GM19463 (cell line): ENCODE results near the gene PCNP.
"Not testable (repeated sequence)": the region's sequence is repeated elsewhere in the genome, so short reads cannot be mapped to it uniquely, and the experiment has no call there.

Experiments used
- ATAC-seq: cut with Tn5 transposase; IDR thresholded peaks from one replicate; pipeline ENCODE4 v1.9.1; 2021; ENCODE audit warnings: mild to moderate bottlenecking, moderate library complexity; ENCODE audit not compliant: unreplicated experiment

Gene PCNP

GRCh38 chr3:101561630-101562328, 12.2 kb upstream of the PCNP start, which contains the start of gene TRMT10C:
Gene TRMT10C (plus strand): TSS chr3:101561868. CDS start chr3:101564782, 2,914 bp downstream.
- peak; percentile 99 for ATAC-seq

DNA sequence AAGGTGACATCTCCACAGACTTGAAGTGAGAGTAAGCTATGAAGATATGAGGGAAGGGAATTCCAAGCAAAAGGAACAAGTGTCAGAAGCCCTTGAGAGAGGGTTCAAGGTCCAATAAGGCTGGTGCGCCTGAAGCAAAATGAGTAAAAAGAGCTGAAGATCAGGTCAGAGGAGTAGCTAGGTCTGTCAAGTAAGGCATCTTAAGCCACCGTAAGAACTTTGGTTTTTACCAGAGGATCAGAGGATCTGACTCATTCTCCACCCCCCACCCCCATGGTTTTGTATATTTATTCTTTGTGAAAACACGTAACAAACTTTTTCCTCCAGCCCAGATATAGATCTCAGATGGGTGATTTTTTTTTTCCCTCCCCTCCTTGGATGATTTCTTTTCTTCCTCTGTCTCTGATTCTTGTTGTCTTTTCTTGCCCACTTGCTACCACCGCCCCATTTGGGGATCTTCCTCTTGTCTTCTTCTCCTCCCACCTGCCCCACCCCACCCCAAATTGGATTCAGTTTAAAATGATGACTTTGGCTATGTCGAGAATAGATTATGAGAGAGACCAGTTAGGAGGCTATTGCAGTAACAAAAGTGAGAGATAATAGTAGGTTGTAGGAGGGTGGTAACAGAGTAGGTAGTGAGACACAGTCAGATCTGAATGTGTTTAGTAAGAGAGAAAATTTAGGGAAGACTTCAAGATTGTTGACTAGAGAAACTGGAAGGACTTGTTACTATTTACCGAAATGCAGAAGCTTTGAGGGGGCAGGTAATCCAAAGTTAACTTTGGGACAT, 6.3 kb upstream of the PCNP start:
- ATAC-seq, result no peak

DNA sequence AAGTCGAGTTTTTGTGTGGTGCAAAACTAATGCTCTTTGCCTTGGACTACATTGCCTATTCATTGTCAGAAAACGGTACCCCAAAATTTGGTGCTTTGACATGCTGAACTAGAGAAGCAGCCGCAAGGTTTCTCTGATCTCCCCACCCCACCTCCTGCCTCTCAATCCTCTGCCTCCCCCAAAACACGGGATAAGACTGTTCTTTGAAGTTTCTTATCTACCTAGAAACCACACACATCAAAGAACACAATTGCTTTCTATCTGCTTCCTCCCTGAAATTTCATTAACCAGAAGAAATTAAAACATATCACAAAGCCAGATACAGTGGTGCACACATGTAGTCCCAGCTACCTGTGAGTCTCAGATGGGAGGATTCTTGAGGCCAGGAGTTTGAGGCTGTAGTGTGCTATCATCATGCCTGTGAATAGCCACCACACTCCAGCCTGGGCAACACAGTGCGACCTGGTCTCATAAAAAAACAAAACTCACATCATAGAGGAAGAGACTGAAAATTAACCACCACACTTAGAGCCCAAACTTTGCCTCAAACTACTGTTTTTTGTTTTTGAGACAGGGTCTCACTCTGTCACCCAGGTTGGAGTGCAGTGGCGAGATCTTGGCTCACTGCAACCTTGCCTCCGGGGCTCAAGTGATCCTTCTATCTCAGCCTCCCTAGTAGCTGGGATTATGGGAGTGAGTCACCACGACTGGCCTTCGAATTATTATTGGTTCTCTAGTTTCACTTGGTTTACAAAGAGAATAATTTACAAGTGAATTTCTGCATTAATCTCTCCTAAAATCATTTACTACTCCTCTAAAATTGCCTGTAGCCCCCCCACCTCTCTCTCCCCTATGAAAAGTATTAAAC, 2.7 kb upstream of the PCNP start:
- ATAC-seq, result no peak

DNA sequence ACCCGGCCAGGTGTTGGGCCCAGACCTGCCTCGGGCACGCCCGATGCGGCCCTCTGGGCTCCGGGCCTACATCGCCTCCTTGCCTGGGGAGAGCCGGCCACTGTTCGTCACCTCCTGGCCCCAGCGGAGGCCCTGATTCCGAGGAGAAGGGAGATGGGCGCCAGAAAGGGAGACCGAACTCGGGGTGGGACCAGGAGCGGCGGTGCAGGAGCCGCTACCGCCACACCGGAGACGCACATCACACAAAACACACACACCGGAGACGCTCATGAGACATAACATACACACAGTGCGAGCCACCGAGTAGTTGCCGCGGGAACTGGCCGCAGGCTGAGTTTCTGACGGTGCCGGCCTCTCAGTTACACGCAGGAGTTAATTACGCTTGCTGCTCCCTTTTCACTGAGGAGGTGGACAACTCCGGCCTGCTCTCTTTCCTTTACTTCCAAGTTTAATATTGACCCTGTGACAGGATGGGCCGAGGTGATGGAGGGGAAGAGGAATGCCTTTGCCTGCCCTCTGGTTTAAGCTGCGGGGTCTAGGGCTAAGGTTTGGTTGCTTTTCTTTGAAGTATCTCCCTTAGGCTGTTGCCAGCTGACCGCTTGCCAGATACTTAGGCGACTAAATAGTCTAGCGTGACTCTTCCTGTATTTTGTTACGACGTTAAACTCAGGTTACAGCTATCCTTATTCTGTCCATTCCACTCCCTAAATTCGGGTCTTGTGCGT, 570 bp downstream of the PCNP start:
- peak; percentile 39 for ATAC-seq

DNA sequence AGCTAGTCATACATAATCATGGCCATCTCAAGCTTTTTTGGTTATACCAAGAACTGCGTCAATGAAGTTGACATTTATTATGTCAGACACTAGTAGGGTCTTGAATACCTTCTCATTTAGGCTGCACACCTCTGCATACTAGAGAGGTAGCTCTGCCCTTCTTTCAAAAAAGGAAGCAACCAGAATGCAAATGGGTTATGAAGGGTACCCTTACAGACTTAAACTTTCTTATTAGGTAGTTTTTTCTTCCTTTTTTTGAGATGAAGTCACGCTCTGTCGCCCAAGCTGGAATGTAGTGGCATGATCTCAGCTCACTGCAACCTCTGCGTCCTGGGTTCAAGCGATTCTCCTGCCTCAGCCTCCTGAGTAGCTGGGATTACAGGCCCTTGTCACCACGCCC, 3.3 kb downstream of the PCNP start:
- no peak for ATAC-seq

DNA sequence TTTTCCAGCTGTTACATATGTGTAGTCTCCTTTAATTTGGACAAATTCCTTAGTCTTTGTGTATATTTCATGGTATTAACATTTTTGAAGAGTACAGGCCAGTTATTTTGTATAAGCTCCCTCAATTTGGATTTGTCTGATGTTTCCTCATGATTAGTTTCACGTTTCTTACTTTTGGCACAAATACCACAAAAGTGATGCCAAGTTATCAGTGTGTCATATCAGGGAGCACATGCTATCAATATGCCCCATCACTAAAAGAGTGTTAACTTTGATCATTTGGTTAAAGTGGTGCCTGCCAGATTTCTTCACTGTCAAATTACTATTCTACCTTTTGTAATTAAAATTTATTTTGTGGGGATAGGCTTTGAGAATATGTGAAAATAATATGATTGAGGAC, 14.6 kb downstream of the PCNP start:
- no peak for ATAC-seq

DNA sequence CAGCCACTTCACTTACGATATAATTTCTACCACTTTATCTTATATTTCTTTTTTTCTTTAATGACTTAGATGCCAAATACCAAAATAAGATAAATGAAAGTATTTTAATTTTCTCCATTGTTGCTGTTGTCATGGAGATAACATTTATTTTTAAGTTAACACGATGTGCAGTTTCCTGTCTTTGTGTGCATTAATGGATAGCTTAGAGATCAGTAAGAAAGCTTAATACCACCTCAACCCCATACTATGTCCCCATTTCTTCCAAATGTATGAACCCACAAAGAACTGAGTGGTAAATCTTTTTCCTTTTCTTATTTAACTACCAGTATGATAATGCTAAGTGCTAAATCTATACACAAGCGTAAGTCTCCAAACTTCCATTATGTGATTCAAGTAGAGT, 17.1 kb downstream of the PCNP start:
- no peak for ATAC-seq

DNA sequence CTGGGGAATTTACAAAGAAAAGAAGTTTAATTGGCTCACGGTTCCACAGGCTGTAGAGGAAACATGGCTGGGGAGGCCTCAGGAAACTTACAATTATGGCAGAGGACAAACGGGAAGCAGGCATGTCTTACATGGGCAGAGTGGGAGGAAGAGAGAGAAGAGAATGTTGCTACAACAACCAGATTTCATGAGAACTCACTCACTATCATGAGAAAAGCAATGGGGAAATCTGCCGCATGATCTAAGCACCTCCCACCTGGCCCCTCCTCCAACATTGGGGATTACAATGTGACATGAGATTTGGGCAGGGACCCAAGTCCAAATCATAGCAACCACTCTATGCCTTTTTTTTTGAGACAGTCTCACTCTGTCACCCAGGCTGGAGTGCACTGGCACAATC, 28.8 kb downstream of the PCNP start:
- no peak for ATAC-seq

- ATAC-seq, result no peak
Observed at GRCh38 chr3:101603184-101603583, 29.2 kb downstream of the PCNP start.

- not testable (repeated sequence) for ATAC-seq
Observed at GRCh38 chr3:101605398-101605797, 31.4 kb downstream of the PCNP start.

GRCh38 chr3:101611023-101611422, 37.0 kb downstream of the PCNP start:
- ATAC-seq, result no peak

GRCh38 chr3:101613014-101613413, 39.0 kb downstream of the PCNP start:
- not testable (repeated sequence) for ATAC-seq

GRCh38 chr3:101615525-101615924, 41.5 kb downstream of the PCNP start:
- no peak for ATAC-seq

GRCh38 chr3:101617478-101617877, 43.5 kb downstream of the PCNP start:
- no peak for ATAC-seq

DNA sequence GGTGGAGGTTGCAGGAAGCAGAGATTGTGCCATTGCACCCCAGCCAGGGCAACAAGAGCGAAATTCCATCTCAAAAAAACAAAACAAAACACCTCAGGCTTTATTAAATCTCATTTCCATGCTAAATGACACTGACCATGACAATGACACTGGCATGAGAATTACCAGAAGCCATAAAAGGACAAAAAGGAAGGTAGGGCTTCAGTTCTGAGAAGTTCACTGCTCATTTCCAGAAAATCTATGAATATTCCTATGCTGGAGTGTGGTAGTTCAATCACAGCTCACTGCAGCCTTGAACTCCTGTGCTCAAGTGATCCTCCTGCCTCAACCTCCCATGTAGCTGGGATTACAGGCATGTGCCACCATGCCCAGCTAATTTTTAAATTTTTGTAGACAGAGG, 44.7 kb downstream of the PCNP start:
- ATAC-seq, result no peak

DNA sequence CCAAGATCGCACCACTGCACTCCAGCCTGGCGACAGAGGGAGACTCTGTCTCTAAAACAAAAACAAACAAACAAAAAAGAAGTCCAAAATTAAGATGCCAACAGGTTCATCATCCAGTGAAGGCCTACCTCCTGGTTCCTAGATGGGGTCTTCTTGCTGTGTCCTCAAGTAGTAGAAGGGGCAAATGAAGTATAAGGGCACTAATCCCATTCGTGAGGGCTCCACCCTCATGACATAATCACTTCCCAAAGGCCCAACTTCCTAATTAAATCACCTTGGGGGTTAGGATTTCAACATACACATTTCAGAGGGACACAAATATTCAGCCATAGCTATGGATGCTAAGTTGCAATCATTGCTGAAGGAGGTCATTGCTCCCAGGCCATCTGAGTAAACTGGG, 45.8 kb downstream of the PCNP start:
- no peak for ATAC-seq

GRCh38 chr3:101623656-101624055, 49.7 kb downstream of the PCNP start:
- ATAC-seq, result no peak

DNA sequence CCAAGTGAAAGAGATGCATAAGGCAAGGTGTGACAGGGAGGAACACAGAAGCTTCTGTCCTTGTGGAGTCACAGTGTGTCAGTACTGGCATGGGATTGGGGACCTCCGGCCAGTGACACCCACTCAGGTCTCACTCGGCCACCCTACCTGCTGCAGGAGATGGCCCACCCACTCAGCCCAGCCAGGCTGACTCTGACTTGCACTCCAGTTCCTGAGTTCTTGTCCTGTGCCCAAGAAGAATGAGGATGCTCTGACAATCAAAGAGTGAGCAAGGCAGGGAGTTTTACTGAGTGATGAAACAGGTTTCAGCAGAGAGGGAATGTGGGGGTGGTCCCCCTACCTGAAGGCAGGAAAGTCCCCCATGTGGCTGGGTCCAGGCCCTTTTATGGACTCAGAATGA, 50.9 kb downstream of the PCNP start:
- ATAC-seq, result no peak

DNA sequence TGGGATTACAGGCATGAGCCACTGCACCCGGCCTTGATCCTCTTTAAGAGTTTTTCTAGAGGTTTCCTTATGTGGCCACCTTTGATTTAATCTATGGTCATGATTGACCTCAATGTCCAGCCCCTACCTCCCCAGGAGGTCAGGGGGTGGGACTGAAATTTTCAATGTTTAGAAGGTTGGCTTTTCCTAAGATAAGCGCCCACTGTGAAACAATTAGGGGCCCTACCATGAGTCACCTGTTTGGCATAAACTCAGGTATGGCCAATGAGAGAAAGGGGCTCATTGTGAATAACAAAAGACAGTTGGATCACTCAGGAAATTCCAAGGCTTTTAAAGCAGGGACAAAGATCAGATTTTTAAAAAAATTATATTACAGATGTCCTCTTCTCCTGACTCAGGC, 51.9 kb downstream of the PCNP start:
- no peak for ATAC-seq

DNA sequence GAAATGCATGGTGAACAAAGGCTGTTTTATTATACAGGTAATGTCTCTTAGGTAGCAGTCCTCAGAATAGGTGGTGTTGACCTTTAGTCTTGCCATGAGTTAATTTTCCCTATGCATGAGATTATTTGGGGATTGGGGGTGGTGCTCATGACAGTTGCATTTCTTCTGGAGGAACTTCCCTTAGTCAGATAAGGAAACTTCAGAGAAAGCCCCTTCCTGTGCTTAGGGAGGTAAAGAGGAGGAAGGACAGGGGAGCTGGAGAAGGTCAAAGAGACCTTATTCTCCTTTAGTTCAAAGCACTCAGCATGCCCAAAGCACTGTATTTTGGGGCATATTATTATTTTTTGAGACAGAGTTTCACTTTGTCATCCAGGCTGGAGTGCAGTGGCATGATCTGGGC, 55.2 kb downstream of the PCNP start:
- ATAC-seq, result no peak
